ENCODE data around the gene DHPS.

Gene DHPS

GRCh38 chr19:12672744-12673143 lies 8.9 kb downstream of the DHPS start:
- no peak for DNase-seq (ENCODE audit: low spot score)

GRCh38 chr19:12670159-12670928 lies 11.3 kb downstream of the DHPS start:
- no peak for DNase-seq (ENCODE audit: low spot score)

DNA sequence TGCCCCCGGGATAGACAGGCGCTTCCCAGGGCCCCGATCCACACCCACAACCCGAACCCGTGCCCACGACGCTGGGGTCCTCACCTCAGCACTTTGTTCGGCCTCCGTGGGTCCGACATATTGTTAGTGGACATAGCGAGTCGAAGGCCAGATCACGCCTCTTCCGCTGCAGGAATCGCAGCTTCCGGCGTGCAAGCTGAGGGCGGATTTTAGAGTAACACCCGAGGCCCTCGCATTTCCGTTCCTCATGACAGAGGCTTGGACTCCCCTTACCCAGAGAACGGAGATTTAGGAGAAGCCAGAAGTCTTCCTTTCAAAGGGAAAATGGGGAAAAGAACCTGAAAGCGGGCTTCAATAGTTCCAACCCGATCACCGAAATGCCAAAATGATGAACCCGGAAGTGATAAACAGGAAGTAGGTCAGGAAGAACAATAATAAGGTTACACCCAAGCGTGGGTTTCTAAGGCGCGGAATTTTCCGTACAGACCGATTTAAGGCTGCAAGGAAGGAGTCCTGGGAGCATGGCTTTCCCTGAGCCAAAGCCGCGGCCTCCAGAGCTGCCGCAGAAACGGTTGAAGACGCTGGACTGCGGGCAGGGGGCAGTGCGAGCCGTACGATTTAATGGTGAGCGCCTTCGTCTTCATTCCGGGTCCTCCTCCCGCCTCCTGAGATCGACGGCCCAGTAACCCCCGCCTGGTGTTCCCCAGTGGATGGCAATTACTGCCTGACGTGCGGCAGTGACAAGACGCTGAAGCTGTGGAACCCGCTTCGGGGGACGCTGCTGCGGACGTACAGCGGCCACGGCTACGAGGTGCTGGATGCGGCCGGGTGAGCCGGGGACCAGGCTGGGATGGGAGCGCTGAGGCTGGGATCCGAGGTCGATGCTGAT lies 12.2 kb downstream of the DHPS start:
- peak; percentile 85 for DNase-seq (ENCODE audit: low spot score)

DNA sequence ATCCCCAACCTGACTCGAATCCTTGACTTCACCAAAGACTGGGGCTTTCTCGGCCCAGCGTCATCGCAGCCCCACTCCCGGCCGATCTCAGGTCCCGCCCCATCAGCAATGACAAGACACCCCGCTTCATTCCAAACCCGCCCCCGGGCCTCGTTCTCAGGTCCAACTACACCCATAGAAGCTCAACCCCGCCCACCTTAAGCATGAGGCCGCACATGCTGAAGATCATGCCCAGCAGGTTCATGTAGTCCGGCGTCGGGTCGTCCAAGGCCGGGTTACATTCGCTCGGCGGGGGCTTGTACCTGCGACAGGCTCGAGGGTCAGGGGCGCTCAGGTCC lies 12.8 kb downstream of the DHPS start:
- peak; percentile 45 for DNase-seq (ENCODE audit: low spot score)

GRCh38 chr19:12668346-12668745 lies 13.3 kb downstream of the DHPS start:
- DNase-seq (ENCODE audit: low spot score) = no peak

DNA sequence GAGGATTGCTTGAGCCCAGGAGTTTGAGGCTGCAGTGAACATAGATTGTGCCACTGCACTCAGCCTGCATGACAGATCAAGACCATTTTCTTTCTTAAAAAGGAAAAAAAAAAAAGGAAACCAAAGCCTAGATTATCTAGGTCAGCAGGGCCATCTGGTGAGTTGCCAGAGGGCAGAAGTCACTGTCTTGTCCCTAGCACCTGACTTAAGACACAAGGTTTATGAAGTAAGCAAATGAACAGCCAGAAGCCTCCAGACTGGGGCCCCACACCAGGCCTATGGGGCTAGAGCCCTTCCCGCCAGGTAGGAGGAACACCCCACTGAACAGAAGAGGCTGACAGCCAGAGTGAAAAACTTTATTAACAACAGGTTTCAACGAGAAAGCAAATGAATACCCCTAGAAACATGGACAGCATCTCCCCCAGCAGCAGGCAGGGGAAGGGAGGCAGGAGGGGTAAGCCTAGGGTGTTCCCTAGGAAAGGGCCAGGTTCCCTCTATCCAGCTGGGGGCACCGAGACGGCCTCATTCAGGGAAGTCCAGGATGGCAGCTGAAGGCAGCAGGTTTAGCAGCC lies 13.9 kb downstream of the DHPS start:
- DNase-seq (ENCODE audit: low spot score) = no peak

- peak; percentile 98 for DNase-seq (ENCODE audit: low spot score)
Observed at GRCh38 chr19:12666265-12667048, 15.2 kb downstream of the DHPS start, which contains the start of the genes MAN2B1 and WDR83. Gene MAN2B1, minus strand, starts transcription at chr19:12666742. Its CDS starts 41 bp downstream, at chr19:12666701. Gene WDR83, plus strand, starts transcription at chr19:12666807. Its CDS starts 2,984 bp downstream, at chr19:12669791.

GRCh38 chr19:12665671-12666264 lies 15.9 kb downstream of the DHPS start:
- DNase-seq (ENCODE audit: low spot score) = no peak

GRCh38 chr19:12665281-12665573 lies 16.5 kb downstream of the DHPS start:
- DNase-seq (ENCODE audit: low spot score) = no peak

DNA sequence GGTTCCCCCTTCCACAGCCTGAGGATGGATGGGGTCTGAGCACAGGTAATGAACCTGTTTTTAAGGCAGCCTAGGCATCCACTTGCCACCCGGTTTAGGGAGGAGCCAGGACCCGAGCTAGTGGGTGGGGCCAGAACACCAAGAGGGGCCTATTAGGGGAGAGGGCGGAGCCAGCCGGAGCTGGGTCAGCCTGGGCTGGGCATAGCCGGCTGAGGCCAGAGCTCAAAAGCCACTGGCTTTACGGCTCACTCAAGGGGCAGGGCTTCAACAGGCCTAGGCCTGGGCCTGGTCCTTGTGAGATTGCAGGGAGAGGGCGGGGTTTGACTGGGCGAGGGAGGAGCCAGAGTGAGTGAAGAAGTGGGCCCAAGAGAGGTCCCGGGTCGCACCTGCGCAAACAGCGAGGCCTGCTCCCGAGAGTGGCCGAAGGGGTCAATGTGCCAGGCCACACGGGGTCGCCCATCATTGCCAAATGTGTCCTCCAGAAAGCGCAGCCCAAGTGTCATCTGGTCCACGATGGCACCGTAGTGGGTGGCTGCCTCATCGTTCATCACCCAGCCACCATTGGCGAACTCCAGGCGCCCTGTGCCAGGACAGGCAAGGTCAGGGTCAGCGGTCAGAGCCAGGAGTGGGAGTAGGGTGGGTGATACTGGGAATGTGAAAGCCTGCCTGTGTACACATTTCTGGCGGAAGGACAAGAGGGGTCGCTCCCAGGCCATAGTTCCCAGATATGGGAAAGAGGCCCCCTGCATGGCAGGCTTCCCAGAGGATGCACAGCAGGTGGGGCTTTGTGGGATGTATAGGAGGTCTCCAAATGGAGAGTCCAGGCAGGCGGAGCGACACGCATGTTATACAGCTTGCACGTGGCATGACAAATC lies 17.0 kb downstream of the DHPS start:
- DNase-seq (ENCODE audit: low spot score) = no peak

- no peak for DNase-seq (ENCODE audit: low spot score)
Observed at GRCh38 chr19:12660980-12661379, 20.7 kb downstream of the DHPS start.

- DNase-seq (ENCODE audit: low spot score) = no peak
Observed at GRCh38 chr19:12657966-12658365, 23.7 kb downstream of the DHPS start.

- DNase-seq (ENCODE audit: low spot score) = no peak
Observed at GRCh38 chr19:12656899-12657571, 24.6 kb downstream of the DHPS start.

DNA sequence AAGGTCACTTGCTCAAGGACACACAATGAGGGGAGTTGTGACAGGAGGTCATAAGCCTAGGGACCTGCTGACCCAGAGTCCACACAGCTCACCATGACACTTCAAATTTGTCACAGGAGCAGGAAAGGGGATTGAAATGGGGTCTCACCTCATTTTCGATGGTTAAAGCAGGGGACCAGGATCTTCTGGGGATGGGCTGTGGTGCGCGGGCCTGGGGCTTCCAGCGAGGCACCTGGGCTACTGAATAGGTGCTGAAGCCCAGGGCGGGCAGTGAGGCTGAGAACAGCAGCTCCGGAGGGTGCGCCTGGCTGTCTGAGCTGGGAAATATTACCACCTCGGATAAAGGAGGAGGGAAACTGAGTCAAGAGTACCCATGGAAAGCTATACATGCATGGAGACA lies 26.1 kb downstream of the DHPS start:
- DNase-seq (ENCODE audit: low spot score) = no peak

DNA sequence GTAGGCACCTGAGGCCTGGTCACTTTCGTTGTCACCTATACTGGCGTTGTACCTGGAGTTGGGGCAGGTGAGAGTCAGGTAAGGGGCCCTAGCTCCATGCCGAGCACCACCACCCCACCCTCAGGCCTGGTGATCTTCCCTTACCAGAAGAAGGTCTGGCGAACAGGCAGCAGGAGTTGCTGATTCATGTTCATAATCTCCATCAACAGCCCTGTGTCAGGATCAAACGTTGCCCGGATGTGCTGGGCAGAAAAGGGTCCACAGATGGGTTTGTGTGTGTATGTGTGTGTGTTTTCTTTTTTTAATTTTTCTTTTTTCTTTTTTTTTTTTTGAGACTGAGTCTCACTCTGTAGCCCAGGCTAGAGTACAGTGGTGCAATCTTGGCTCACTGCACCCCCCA lies 29.5 kb downstream of the DHPS start:
- no peak for DNase-seq (ENCODE audit: low spot score)

DNA sequence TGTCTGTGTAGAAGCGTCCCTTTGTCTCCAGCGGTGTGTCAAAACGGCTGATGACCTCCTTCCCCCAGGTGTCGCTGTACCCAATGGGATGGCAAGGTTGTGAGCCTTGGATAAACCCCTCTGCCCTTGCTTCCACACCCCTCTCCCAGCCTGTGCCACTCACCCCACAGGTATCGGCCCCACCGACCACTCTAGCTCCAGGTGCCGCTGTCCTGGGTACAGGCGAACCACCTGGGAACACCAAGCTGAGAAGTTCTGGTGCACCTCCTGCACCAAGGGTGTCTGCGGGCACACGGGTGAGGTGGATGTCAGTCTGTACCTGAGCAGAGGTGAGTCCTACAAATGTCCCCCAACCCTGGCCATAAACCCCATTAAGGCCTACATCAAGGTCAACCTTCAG lies 31.7 kb downstream of the DHPS start:
- no peak for DNase-seq (ENCODE audit: low spot score)

DNA sequence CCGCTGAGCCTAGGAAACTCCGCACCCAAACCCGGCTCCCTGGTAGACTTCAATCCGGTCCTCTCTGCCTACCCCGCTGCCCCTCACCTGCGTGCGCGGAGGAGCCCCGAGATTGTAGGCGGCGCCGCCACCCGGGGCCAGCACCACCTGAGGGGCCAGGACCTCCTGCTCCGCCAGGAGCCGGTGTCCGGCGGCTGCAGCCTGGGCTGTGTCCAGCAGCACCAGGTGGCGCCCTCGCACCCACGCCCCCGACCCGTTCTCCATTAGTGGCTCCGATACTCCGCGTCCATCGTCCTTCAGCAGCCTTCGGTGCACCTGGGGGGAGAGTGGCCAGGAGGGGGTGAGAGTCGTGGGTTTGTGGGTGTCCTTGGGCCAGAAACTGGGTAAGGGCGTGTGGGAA lies 33.6 kb downstream of the DHPS start:
- DNase-seq (ENCODE audit: low spot score) = no peak

DNA sequence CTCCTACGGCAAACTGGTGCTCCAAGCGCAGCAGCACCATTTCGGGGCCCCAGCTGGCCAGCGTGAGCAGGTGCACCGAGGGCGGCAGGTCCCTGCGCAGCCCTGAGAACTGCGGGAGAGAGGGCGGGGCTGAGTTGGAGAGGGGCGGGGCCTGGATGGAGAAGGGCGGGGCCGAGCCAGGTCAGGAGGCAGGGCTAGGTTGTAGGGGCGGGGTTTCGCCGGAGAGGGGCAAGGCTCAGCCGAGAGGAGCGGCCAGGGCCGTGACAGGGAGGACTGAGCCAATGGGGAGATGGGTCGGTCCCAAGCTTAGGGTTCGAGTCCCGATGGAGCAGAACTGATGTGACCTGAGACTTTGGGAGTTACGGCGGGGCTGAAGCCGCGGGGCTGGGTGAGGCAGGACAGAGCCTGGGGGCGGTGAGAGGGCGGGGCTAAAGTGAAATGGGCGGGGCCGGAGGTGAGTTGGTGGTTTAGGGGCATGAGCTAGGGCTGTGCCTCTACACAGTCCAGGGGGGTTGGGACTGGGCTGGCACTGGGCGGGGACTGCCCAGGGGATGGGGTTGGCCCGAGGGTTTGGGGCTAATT lies 34.1 kb downstream of the DHPS start:
- no peak for DNase-seq (ENCODE audit: low spot score)

- no peak for DNase-seq (ENCODE audit: low spot score)
Observed at GRCh38 chr19:12647047-12647446, 34.6 kb downstream of the DHPS start.

GRCh38 chr19:12646551-12646950 lies 35.1 kb downstream of the DHPS start:
- no peak for DNase-seq (ENCODE audit: low spot score)

Measured in HuH-7.5 (cell line).